LNCaP clone FGC (cell line): ENCODE results near the gene PLEKHH3.
A peak's percentile ranks its signal among the peaks of the same experiment; 100 is the strongest.
"Not testable (repeated sequence)": the region's sequence is repeated elsewhere in the genome, so short reads cannot be mapped to it uniquely, and the experiment has no call there.

ENCODE experiments used
- DNase-seq: peaks from one replicate; pipeline ENCODE4 v3.0.0-alpha.2; 2011; ENCODE audit warnings: low read depth
- H3K4me3 ChIP-seq: 2 replicates; pipeline ENCODE4 v1.5.1; 2011; ENCODE audit warnings: mild to moderate bottlenecking, low read depth, low read length, control low read depth
- TF ChIP-seq, protein P1 (sequence below): IDR thresholded peaks from 2 replicates; pipeline ENCODE4 v1.5.1; 2012; ENCODE audit warnings: mild to moderate bottlenecking; ENCODE audit not compliant: control insufficient read depth, insufficient read depth; ENCODE audit errors: extremely low read depth

The PLEKHH3 gene

DNA sequence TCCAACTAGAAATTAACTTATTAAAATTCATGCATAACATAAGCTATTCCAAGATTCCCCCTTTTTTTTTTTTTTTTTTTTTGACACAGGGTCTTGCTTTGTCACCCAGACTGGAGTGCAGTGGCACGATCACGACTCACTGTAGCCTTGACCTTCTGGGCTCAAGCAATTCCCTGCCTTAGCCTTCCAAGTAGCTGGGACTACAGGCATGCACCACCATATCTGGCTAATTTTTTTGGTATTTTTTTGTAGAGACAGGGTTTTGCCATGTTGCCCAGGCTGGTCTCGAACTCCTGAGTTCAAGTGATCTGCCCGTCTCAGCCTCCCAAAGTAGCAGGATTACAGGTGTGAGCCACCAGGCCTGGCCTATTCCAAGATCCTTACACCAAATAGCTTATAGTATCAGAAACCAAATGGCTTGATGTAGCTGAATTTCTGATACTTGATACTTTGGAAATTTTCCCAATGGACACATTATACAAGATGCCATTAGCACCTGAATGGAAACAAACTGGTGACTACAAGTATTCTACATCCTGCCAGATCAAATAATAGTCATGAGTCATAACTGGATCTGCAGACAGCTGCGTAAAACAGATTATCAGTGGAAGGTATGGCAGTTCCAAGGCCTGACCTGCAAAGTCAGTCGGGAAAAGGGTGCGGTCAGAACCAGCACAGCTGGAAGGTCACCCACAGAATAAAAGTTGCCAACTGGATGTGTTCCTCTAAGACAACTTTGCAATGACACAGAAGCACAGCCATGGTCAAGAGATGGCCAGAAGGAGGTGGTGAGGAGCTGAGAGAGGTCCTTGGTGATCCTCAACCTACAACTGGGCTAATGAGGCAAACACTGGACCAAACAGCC is 52.8 kb downstream of the PLEKHH3 start:
- H3K4me3 ChIP-seq = no peak overlapping the region
- TF ChIP-seq, protein P1, sequence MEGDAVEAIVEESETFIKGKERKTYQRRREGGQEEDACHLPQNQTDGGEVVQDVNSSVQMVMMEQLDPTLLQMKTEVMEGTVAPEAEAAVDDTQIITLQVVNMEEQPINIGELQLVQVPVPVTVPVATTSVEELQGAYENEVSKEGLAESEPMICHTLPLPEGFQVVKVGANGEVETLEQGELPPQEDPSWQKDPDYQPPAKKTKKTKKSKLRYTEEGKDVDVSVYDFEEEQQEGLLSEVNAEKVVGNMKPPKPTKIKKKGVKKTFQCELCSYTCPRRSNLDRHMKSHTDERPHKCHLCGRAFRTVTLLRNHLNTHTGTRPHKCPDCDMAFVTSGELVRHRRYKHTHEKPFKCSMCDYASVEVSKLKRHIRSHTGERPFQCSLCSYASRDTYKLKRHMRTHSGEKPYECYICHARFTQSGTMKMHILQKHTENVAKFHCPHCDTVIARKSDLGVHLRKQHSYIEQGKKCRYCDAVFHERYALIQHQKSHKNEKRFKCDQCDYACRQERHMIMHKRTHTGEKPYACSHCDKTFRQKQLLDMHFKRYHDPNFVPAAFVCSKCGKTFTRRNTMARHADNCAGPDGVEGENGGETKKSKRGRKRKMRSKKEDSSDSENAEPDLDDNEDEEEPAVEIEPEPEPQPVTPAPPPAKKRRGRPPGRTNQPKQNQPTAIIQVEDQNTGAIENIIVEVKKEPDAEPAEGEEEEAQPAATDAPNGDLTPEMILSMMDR = peak; percentile 24; the same call in 1 of the 2 replicates
- peak; percentile 96 for DNase-seq

DNA sequence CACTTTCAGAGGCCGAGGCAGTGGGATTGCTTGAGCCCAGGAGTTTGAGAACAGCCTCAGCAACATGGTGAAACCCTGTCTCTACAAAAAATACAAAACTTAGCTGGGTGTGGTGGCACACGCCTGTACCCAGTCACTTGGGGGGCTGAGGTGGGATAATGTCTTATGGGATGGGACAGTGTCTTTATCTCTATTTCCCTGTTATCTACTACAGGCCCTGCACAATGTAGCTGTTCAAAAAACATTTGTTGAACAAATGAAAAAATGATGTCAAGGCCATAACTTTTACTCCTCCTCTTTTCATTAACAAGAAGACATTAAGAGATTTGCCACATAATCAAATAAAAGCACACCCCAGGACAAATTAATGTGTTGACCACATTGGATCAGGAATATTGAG is 53.5 kb downstream of the PLEKHH3 start:
- no peak overlapping the region for H3K4me3 ChIP-seq
- TF ChIP-seq, protein P1 = no peak
- DNase-seq = no peak

DNA sequence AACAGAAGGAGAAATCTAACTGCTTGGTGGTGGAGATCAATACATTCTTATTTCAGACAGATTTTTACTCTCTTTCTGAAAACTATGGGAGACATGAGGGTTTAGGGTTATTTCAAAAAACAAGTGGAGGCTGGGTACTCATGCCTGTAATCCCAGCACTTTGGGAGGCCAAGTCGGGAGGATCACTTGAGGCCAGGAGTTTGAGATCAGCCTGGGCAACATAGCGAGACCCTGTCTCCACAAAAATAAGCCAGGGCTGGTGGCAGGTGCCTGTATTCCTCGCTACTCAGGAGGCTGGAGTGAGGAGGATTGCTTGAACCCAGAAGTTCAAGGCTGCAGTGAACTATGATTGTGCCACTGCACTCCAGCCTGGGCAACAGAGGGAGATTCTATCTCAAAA is 54.8 kb downstream of the PLEKHH3 start:
- DNase-seq = not testable (repeated sequence)

DNA sequence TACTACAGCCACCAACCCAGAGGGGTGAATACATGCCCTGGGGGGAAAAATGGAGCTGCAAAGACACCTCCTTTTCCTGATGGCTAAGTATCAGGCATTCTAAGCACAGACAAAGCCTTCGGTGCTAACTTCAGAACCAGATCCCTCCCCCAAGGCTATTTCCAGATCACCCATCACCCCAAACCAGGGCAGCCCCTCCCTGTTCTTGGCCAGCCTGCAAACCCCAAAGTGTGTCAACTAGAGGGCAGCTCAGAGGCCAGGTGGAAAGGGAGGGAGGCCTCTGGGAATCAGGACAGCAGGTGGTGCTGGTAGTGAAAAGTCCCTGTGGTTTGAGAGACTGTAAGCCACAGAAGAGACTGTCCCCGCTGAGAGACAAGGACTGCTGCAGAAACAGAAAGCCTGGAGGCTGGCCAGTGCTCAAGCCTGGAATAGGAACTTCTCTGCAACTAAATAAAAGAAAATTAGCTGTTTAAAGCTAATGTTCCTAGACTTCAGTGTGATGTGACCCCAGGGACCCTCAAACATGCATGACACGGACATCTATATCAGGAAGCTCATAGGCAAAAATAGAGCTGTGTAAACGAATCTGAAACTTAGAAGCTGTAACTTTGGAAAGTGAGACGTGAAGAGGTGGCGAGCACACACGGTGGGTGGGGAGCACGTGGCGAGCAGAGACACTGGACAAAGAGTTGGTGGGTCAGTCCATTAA is 58.2 kb downstream of the PLEKHH3 start:
- peak; percentile 25 for DNase-seq
- no peak overlapping the region for H3K4me3 ChIP-seq

More for the DNA sequence above, 54.8 kb downstream of the PLEKHH3 start:
- H3K4me3 ChIP-seq = not testable (repeated sequence)

DNA sequence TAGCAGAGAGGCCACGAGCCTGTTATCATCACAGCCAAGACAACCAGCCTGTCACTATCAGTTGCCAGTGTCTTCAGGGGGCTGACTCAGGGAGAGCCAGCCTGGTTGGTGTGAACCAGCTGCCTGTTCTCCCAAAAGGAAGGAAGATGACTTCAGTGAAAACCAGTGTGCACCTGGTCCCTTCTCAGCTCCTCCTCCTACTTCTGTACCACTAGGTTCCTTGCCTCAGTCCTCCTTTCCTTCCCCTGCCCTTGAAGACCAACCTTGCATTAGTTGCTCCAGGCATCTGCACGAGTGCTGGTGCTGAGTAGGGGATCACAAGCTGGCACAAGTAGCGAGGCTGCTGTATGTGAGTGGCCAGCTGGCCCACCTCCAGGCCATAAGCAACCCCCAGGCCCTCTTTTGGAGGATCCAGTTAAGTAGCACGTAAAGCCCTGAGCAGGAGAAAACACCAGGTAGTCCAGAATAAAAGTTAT is 58.8 kb downstream of the PLEKHH3 start:
- no peak for DNase-seq
- no peak overlapping the region for H3K4me3 ChIP-seq

More for the DNA sequence above, 58.2 kb downstream of the PLEKHH3 start:
- TF ChIP-seq, protein P1 = peak; percentile 71

More for the DNA sequence above, 58.8 kb downstream of the PLEKHH3 start:
- TF ChIP-seq, protein P1 = no peak
